GM12801 (cell line): ENCODE results near the gene KLHL42.

Source experiments
- TF ChIP-seq, protein P1 (sequence below): IDR thresholded peaks from one replicate; pipeline ENCODE4 v1.5.1; 2011; ENCODE audit warnings: control low read depth; ENCODE audit not compliant: insufficient read length; ENCODE audit errors: extremely low read depth

KLHL42 gene

GRCh38 chr12:27821259-27821973 lies 41.4 kb downstream of the KLHL42 start:
- TF ChIP-seq, protein P1, sequence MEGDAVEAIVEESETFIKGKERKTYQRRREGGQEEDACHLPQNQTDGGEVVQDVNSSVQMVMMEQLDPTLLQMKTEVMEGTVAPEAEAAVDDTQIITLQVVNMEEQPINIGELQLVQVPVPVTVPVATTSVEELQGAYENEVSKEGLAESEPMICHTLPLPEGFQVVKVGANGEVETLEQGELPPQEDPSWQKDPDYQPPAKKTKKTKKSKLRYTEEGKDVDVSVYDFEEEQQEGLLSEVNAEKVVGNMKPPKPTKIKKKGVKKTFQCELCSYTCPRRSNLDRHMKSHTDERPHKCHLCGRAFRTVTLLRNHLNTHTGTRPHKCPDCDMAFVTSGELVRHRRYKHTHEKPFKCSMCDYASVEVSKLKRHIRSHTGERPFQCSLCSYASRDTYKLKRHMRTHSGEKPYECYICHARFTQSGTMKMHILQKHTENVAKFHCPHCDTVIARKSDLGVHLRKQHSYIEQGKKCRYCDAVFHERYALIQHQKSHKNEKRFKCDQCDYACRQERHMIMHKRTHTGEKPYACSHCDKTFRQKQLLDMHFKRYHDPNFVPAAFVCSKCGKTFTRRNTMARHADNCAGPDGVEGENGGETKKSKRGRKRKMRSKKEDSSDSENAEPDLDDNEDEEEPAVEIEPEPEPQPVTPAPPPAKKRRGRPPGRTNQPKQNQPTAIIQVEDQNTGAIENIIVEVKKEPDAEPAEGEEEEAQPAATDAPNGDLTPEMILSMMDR = no peak

GRCh38 chr12:27822076-27822712 lies 42.2 kb downstream of the KLHL42 start:
- TF ChIP-seq, protein P1 = no peak

DNA sequence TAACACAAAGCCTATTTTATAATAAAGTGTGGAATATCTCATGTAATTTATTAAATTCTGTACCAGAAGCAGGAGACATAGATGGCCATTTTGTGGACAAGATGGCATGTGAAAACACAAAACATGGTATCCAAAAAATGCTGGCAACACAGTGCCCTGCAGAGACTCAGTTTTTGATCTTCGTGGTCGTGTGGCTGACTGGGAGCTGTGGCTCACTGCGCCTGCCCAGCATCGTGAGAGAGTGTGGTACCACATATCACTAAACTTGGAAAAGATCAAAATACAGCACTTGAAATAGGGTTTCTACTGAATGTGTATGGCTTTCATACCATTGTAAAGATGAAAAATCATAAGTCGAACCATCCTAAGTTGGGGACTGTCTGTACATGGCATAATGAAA lies 43.0 kb downstream of the KLHL42 start:
- TF ChIP-seq, protein P1 = no peak

- TF ChIP-seq, protein P1 = no peak
Observed at GRCh38 chr12:27824126-27824842, 44.3 kb downstream of the KLHL42 start.

DNA sequence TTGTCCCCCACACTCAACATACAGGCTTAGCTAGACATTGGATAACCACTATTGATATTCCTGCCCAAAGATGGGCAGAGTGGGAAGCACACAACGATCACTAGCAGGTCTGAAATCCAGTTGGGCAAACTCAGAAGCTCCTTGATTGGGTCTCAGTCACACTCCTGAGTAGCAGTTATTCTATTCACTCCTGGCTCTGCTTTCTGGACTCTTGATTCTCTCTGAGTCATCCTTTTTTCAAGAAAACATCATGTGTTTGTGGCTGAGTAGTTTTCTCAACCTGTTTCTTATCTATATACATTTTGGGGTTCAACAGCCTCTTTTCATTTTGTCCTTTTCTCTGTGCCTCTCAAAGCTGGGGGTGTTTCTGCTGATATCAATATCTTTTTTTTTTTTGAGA lies 46.0 kb downstream of the KLHL42 start:
- TF ChIP-seq, protein P1 = no peak

- TF ChIP-seq, protein P1 = no peak
Observed at GRCh38 chr12:27828196-27828595, 48.2 kb downstream of the KLHL42 start.

- TF ChIP-seq, protein P1 = no peak
Observed at GRCh38 chr12:27838543-27839185, 58.6 kb downstream of the KLHL42 start.
